ENCODE results near the gene PSMG4.
"Not testable (repeated sequence)": the region's sequence is repeated elsewhere in the genome, so short reads cannot be mapped to it uniquely, and the experiment has no call there.

Gene PSMG4

DNA sequence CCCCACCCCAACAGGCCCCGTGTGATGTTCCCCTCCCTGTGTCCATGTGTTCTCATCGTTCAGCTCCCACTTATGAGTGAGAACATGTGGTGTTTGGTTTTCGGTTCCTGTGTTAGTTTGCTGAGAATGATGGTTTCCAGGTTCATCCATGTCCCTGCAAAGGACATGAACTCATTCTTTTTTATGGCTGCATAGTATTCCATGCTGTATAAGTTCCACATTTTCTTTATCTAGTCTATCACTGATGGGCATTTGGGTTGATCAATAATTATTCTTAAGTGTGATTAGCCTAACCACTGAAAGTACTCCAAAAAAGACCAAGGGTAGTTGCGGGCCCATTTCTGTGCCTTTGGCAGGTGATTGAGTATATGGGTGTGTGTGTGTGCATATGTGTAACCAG, 17.0 kb upstream of the PSMG4 start:
- H3K9ac ChIP-seq (ENCODE audit: low read length in 2 of 2); H3K4me1 ChIP-seq (ENCODE audit: control insufficient read depth, insufficient read depth, low read length); H3K27me3 ChIP-seq (ENCODE audit: control insufficient read depth in 1 of 2, insufficient read depth in 2 of 2, low read length in 2 of 2); H3K27ac ChIP-seq (ENCODE audit: low read length); H3K4me3 ChIP-seq (ENCODE audit: low read length in 2 of 2); H3K9me3 ChIP-seq (ENCODE audit: control insufficient read depth in 2 of 2, low read length in 2 of 2); H3K36me3 ChIP-seq (ENCODE audit: control insufficient read depth in 2 of 2, insufficient read depth in 2 of 2, low read length in 2 of 2): not testable (repeated sequence)

DNA sequence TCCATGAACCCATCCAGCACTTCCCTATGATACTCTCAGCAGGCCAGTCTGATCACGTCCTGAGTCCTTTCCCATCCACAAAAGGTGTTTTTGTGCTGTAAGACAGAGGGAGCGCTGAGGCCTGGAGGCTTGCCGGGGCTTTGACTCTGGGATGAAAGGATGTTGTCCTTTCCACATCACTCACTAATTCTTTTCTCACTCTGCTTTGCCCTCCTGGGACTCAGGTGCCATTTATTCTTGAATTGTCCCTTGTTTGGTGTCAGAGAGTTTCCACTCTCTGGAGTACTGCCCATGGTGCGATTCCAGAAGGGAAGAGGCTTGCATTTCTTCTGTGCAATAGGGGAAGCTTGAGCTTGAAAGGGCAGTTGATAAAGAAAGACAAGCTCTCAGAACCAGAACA, 16.0 kb upstream of the PSMG4 start:
- peaks cover 0 to 2% of the 10 kb centered on the region in 2 donors for H3K27me3 ChIP-seq (ENCODE audit: control insufficient read depth in 1 of 2, insufficient read depth in 2 of 2, low read length in 2 of 2)
- H3K36me3 ChIP-seq (ENCODE audit: control insufficient read depth in 2 of 2, insufficient read depth in 2 of 2, low read length in 2 of 2) = no peaks in the 10 kb centered on the region
- H3K4me3 ChIP-seq (ENCODE audit: low read length in 2 of 2) = no peak overlapping the region
- H3K9ac ChIP-seq (ENCODE audit: low read length in 2 of 2) = no peak overlapping the region
- no peaks in the 10 kb centered on the region for H3K9me3 ChIP-seq (ENCODE audit: control insufficient read depth in 2 of 2, low read length in 2 of 2)
- no peak overlapping the region for H3K27ac ChIP-seq (ENCODE audit: low read length)
- H3K4me1 ChIP-seq (ENCODE audit: control insufficient read depth, insufficient read depth, low read length) = peaks cover 7% of the 10 kb centered on the region

GRCh38 chr6:3244003-3244831, 14.5 kb upstream of the PSMG4 start:
- H3K4me1 ChIP-seq (ENCODE audit: control insufficient read depth, insufficient read depth, low read length) = peaks cover 15% of the 10 kb centered on the region
- no peak overlapping the region for H3K27ac ChIP-seq (ENCODE audit: low read length)
- H3K36me3 ChIP-seq (ENCODE audit: control insufficient read depth in 2 of 2, insufficient read depth in 2 of 2, low read length in 2 of 2) = no peaks in the 10 kb centered on the region
- H3K27me3 ChIP-seq (ENCODE audit: control insufficient read depth in 1 of 2, insufficient read depth in 2 of 2, low read length in 2 of 2) = peaks cover 0 to 2% of the 10 kb centered on the region in 2 donors
- no peak overlapping the region for H3K9ac ChIP-seq (ENCODE audit: low read length in 2 of 2)
- H3K9me3 ChIP-seq (ENCODE audit: control insufficient read depth in 2 of 2, low read length in 2 of 2) = no peaks in the 10 kb centered on the region
- no peak overlapping the region for H3K4me3 ChIP-seq (ENCODE audit: low read length in 2 of 2)

- H3K9me3 ChIP-seq (ENCODE audit: control insufficient read depth in 2 of 2, low read length in 2 of 2); H3K27me3 ChIP-seq (ENCODE audit: control insufficient read depth in 1 of 2, insufficient read depth in 2 of 2, low read length in 2 of 2); H3K27ac ChIP-seq (ENCODE audit: low read length); H3K9ac ChIP-seq (ENCODE audit: low read length in 2 of 2); H3K4me3 ChIP-seq (ENCODE audit: low read length in 2 of 2); H3K36me3 ChIP-seq (ENCODE audit: control insufficient read depth in 2 of 2, insufficient read depth in 2 of 2, low read length in 2 of 2): not testable (repeated sequence)
- peaks cover 15% of the 10 kb centered on the region for H3K4me1 ChIP-seq (ENCODE audit: control insufficient read depth, insufficient read depth, low read length)
These were observed 13.9 kb upstream of the PSMG4 start for GRCh38 chr6:3244832-3245161.

- H3K9ac ChIP-seq (ENCODE audit: low read length in 2 of 2) = no peak overlapping the region
- H3K27ac ChIP-seq (ENCODE audit: low read length) = no peak overlapping the region
- no peaks in the 10 kb centered on the region for H3K9me3 ChIP-seq (ENCODE audit: control insufficient read depth in 2 of 2, low read length in 2 of 2)
These were observed 13.5 kb upstream of the PSMG4 start for GRCh38 chr6:3245216-3245615.

DNA sequence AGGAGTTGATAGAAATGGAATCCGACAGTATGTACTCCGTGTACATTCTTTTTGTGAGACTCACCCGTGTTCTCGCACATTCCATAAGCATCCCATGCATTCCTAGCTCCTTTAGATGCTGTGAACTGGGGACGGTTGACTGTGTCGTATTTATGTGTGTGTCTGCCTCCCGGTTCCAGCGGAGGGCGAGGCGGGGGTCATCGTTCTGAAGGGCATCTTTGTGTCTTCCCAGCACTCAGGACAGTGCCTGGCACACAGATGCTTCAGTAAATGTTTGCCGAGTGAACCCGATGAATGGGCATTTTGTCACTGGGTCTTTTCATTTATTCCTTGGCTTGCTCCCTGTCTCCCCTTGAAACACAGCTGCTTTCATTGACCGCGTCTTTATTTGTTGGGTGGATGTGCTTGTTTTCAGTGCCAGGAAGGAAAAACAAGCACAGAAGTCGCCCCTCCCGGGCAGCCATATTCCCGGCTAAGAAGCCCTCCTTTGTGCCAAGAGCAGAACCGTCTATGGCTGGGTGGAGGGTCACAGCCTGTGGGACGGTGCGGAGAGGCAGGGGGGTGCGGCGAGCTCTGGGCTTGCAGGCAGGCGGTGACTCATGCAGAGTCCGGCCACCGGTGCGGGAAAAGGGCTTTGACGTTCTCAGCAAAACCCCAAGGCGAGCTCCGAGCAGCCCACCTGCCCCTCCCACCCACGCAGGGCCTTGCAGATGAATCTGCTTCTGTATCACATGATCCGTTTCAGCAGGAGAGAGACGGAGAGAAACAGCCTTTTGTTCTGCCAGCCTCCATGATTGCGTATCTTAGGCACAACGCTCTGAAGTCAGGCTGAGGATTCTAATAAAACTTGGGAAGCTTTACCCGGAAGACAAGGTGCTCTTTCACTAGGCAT, 11.2 kb upstream of the PSMG4 start:
- Histone ChIP-seq H3K4me1 (ENCODE audit: control insufficient read depth, insufficient read depth, low read length) (peaks cover 25% of the 10 kb centered on the region), H3K27me3 (ENCODE audit: control insufficient read depth in 1 of 2, insufficient read depth in 2 of 2, low read length in 2 of 2) (peaks cover 0 to 4% of the 10 kb centered on the region in 2 donors), H3K4me3 (ENCODE audit: low read length in 2 of 2) (peak overlapping the region; percentile 54 to 73), H3K36me3 (ENCODE audit: control insufficient read depth in 2 of 2, insufficient read depth in 2 of 2, low read length in 2 of 2) (no peaks in the 10 kb centered on the region), H3K9me3 (ENCODE audit: control insufficient read depth in 2 of 2, low read length in 2 of 2) (no peaks in the 10 kb centered on the region), H3K9ac (ENCODE audit: low read length in 2 of 2) (peak overlapping the region; percentile 43 to 73), H3K27ac (ENCODE audit: low read length) (no peak overlapping the region)

More at GRCh38 chr6:3245216-3245615, 13.5 kb upstream of the PSMG4 start:
- Histone ChIP-seq H3K4me3 (ENCODE audit: low read length in 2 of 2) (no peak overlapping the region), H3K36me3 (ENCODE audit: control insufficient read depth in 2 of 2, insufficient read depth in 2 of 2, low read length in 2 of 2) (no peaks in the 10 kb centered on the region), H3K27me3 (ENCODE audit: control insufficient read depth in 1 of 2, insufficient read depth in 2 of 2, low read length in 2 of 2) (peaks cover 0 to 4% of the 10 kb centered on the region in 2 donors), H3K4me1 (ENCODE audit: control insufficient read depth, insufficient read depth, low read length) (peaks cover 15% of the 10 kb centered on the region)

DNA sequence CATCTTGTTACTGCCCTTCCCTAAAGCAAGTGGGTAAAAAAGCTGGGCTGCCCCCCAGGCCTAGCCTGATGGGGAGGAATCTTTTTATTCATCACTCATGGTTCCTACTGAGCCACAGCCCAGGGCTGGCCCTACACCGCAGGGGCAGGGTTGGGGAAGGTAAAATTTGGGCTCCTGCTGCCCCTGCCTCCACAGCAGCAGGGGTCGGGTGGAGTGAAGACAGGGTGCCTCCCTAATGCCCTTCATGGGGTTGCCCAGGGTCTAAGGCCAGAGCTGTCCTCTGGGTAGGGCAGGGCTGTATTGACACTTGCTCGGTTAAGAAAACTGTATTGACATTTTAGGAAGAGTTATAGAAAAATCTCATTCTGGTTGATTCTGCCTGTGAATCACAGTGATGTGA, 8.9 kb upstream of the PSMG4 start:
- no peak overlapping the region for H3K27ac ChIP-seq (ENCODE audit: low read length)
- H3K4me1 ChIP-seq (ENCODE audit: control insufficient read depth, insufficient read depth, low read length) = peaks cover 25% of the 10 kb centered on the region
- no peaks in the 10 kb centered on the region for H3K9me3 ChIP-seq (ENCODE audit: control insufficient read depth in 2 of 2, low read length in 2 of 2)
- H3K9ac ChIP-seq (ENCODE audit: low read length in 2 of 2) = no peak overlapping the region
- H3K4me3 ChIP-seq (ENCODE audit: low read length in 2 of 2) = no peak overlapping the region
- no peaks in the 10 kb centered on the region for H3K36me3 ChIP-seq (ENCODE audit: control insufficient read depth in 2 of 2, insufficient read depth in 2 of 2, low read length in 2 of 2)
- peaks cover 0 to 4% of the 10 kb centered on the region in 2 donors for H3K27me3 ChIP-seq (ENCODE audit: control insufficient read depth in 1 of 2, insufficient read depth in 2 of 2, low read length in 2 of 2)

GRCh38 chr6:3250231-3250675, 8.5 kb upstream of the PSMG4 start:
- no peak overlapping the region for H3K27ac ChIP-seq (ENCODE audit: low read length)
- H3K9ac ChIP-seq (ENCODE audit: low read length in 2 of 2) = no peak overlapping the region
- H3K4me3 ChIP-seq (ENCODE audit: low read length in 2 of 2) = peak overlapping the region in 1 of 2 donors; percentile 3

DNA sequence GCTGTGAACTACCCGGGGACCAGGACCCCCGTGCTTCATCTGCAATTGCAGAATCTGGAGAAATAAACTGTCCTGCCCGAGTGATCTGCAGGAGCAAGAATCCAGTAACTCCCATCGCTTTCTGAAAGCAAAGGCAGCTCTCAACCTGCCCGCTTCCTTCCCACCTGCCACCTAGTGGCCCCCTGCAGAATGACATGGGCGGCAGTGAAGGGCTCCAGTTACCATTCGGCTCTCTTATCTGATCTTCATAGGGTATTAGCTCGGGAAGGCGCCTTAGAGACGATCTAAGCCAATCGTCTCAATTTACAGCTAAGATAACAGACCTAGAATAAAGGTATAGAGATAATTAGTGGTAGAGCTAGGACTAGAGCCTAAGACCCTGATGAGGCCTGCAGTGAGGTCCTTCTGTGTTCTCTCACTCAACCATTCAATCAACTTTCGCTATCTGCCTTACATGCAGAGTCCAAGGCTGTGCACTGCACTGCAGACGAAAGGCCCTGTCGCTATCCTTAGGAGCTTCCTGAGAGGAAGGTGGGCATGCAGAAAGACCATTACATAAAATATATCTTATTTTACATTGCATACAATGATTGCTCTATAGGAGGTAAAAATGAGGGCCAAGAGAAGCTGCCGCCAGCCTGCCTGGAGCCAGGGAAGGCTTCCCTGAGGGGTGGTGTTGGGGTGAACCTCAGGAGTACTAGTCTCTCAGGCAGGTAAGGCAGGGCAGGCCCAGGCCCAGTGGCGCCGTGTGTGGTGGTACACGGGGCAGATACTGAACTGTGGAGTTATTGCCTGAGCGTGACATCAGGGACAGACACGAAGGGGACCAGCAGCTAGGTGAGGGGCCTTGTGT, 7.1 kb upstream of the PSMG4 start:
- H3K9ac ChIP-seq (ENCODE audit: low read length in 2 of 2) = peak overlapping the region; percentile 3 to 21
- no peak overlapping the region for H3K27ac ChIP-seq (ENCODE audit: low read length)
- peak overlapping the region in 1 of 2 donors; percentile 61 for H3K4me3 ChIP-seq (ENCODE audit: low read length in 2 of 2)
- H3K4me1 ChIP-seq (ENCODE audit: control insufficient read depth, insufficient read depth, low read length) = peaks cover 25% of the 10 kb centered on the region
- no peaks in the 10 kb centered on the region for H3K9me3 ChIP-seq (ENCODE audit: control insufficient read depth in 2 of 2, low read length in 2 of 2)
- peaks cover 0 to 4% of the 10 kb centered on the region in 2 donors for H3K27me3 ChIP-seq (ENCODE audit: control insufficient read depth in 1 of 2, insufficient read depth in 2 of 2, low read length in 2 of 2)
- H3K36me3 ChIP-seq (ENCODE audit: control insufficient read depth in 2 of 2, insufficient read depth in 2 of 2, low read length in 2 of 2) = no peaks in the 10 kb centered on the region

More at GRCh38 chr6:3250231-3250675, 8.5 kb upstream of the PSMG4 start:
- Histone ChIP-seq H3K4me1 (ENCODE audit: control insufficient read depth, insufficient read depth, low read length) (peaks cover 25% of the 10 kb centered on the region), H3K36me3 (ENCODE audit: control insufficient read depth in 2 of 2, insufficient read depth in 2 of 2, low read length in 2 of 2) (no peaks in the 10 kb centered on the region), H3K9me3 (ENCODE audit: control insufficient read depth in 2 of 2, low read length in 2 of 2) (no peaks in the 10 kb centered on the region), H3K27me3 (ENCODE audit: control insufficient read depth in 1 of 2, insufficient read depth in 2 of 2, low read length in 2 of 2) (peaks cover 0 to 4% of the 10 kb centered on the region in 2 donors)

GRCh38 chr6:3252369-3252768, 6.4 kb upstream of the PSMG4 start:
- Histone ChIP-seq H3K4me3 (ENCODE audit: low read length in 2 of 2) (no peak overlapping the region), H3K9me3 (ENCODE audit: control insufficient read depth in 2 of 2, low read length in 2 of 2) (no peaks in the 10 kb centered on the region)

More at GRCh38 chr6:3252369-3252768, 6.4 kb upstream of the PSMG4 start:
- H3K27ac ChIP-seq (ENCODE audit: low read length) = no peak overlapping the region
- H3K4me1 ChIP-seq (ENCODE audit: control insufficient read depth, insufficient read depth, low read length) = peaks cover 21% of the 10 kb centered on the region
- H3K9ac ChIP-seq (ENCODE audit: low read length in 2 of 2) = no peak overlapping the region
- peaks cover 0 to 2% of the 10 kb centered on the region in 2 donors for H3K27me3 ChIP-seq (ENCODE audit: control insufficient read depth in 1 of 2, insufficient read depth in 2 of 2, low read length in 2 of 2)
- no peaks in the 10 kb centered on the region for H3K36me3 ChIP-seq (ENCODE audit: control insufficient read depth in 2 of 2, insufficient read depth in 2 of 2, low read length in 2 of 2)

Measured in stomach smooth muscle (tissue), 2 donors.